Mucosa of descending colon (tissue), 3 donors: ENCODE data around the gene FSCN2. TPM values are rescaled to one million over a fixed set of nuclear protein-coding genes. Genes with fewer than 3 reads are reported as not detected.

Experiments
- ATAC-seq: fragments of 200-7000 bp; cut with Tn5 transposase; one replicate; pipeline ENCODE4 v1.9.1; 2020; ENCODE audit warnings: mild to moderate bottlenecking, moderate library complexity
- DNase-seq, 3 donors: peaks; one replicate each; pipeline ENCODE4 v3.0.0-alpha.2; 2020
- H3K36me3 ChIP-seq: fragments of 200-600 bp; one replicate; pipeline ENCODE4 v1.8.0; 2021; ENCODE audit warnings: low read depth, mild to moderate bottlenecking
- H3K4me1 ChIP-seq: fragments of 200-600 bp; one replicate; pipeline ENCODE4 v1.8.0; 2021; ENCODE audit warnings: low read depth, mild to moderate bottlenecking
- H3K4me3 ChIP-seq: fragments of 200-600 bp; one replicate; pipeline ENCODE4 v1.8.0; 2021; ENCODE audit warnings: mild to moderate bottlenecking
- H3K9me3 ChIP-seq: fragments of 200-600 bp; one replicate; pipeline ENCODE4 v1.8.0; 2021; ENCODE audit warnings: mild to moderate bottlenecking
- CTCF ChIP-seq: fragments of 200-600 bp; IDR thresholded peaks from one replicate; pipeline ENCODE4 v1.8.0; 2022; ENCODE audit warnings: antibody characterized with exemption, mild to moderate bottlenecking
- intact Hi-C, 2 donors: fragments of 100-400 bp; cut with DNase I in 1 of 2; cut with micrococcal nuclease in 1 of 2; formaldehyde crosslinking; loops; one replicate each; pipeline versions ENCODE4 v1.11.0 to v1.11.1; 2022; cut with DNase I, micrococcal nuclease
- total RNA-seq, 3 donors: library from RNA; stranded (reverse); fragmentation: NEBNext Ultra II Directional in 2 of 3; extraction: Animal tissue kit (Norgen Biotek cat#: 25700) in 2 of 3; gene quantifications; one replicate each; pipeline versions ENCODE4 v1.2.1 to v1.2.4, GENCODE V29; 2021 to 2023
- donor health status: DM: no; HTN: no; CAD: no; lungs with moderate emphysema.
- donor health status: DM: no; HTN: no; CAD: no.
- donor health status: DM: no; HTN: yes; CAD: no.

Gene FSCN2
- total RNA-seq, 3 donors from 2014 or later: 1.6 to 4.0 (median 2.5) TPM

GRCh38 chr17:81486199-81486810, 41.9 kb upstream of the FSCN2 start:
- Histone ChIP-seq H3K4me3 (no peak overlapping the region), H3K36me3 (no peaks in the 10 kb centered on the region), H3K4me1 (peaks cover 21% of the 10 kb centered on the region), H3K9me3 (no peaks in the 10 kb centered on the region)
- DNase-seq (no peak), ATAC-seq (no peak)
- intact Hi-C loops: loop anchor here in 1 of 2 donors (10.0 kb wide), 1 partner anchor 232 kb away; no protein-coding TSS in a partner anchor
- TF ChIP-seq CTCF: no peak

GRCh38 chr17:81487089-81487486, 41.1 kb upstream of the FSCN2 start:
- Histone ChIP-seq H3K4me1 (peaks cover 21% of the 10 kb centered on the region), H3K9me3 (no peaks in the 10 kb centered on the region), H3K4me3 (no peak overlapping the region), H3K36me3 (no peaks in the 10 kb centered on the region)
- ATAC-seq (no peak), DNase-seq (no peak)
- intact Hi-C loops: loop anchor here in 1 of 2 donors (10.0 kb wide), 1 partner anchor 232 kb away; no protein-coding TSS in a partner anchor
- TF ChIP-seq CTCF: no peak

- Histone ChIP-seq H3K9me3 (no peaks in the 10 kb centered on the region), H3K4me1 (peaks cover 21% of the 10 kb centered on the region), H3K36me3 (no peaks in the 10 kb centered on the region), H3K4me3 (peak overlapping the region; percentile 36)
- DNase-seq (peak; percentile 82 to 89 (median 88)), ATAC-seq (peak; percentile 86)
- TF ChIP-seq CTCF: no peak
- intact Hi-C loops: loop anchor here in 1 of 2 donors (10.0 kb wide), 1 partner anchor 233 kb away; no protein-coding TSS in a partner anchor
These were observed 40.5 kb upstream of the FSCN2 start for GRCh38 chr17:81487487-81488275.

GRCh38 chr17:81488276-81488860, 39.8 kb upstream of the FSCN2 start:
- peak; percentile 29 to 68 (median 57) for DNase-seq
- Histone ChIP-seq H3K4me1 (peaks cover 21% of the 10 kb centered on the region), H3K9me3 (no peaks in the 10 kb centered on the region), H3K36me3 (no peaks in the 10 kb centered on the region), H3K4me3 (peak overlapping the region; percentile 36)
- intact Hi-C loops: loop anchor here in 1 of 2 donors (10.0 kb wide), 1 partner anchor 234 kb away; no protein-coding TSS in a partner anchor
- TF ChIP-seq CTCF: no peak
- ATAC-seq: peak; percentile 43

GRCh38 chr17:81489012-81489997, 38.9 kb upstream of the FSCN2 start:
- intact Hi-C loops: loop anchor here in 1 of 2 donors (10.0 kb wide), 1 partner anchor 235 kb away; no protein-coding TSS in a partner anchor
- Histone ChIP-seq H3K36me3 (no peaks in the 10 kb centered on the region), H3K9me3 (no peaks in the 10 kb centered on the region), H3K4me1 (peaks cover 12% of the 10 kb centered on the region), H3K4me3 (no peak overlapping the region)
- TF ChIP-seq CTCF: no peak
- no peak for DNase-seq
- no peak for ATAC-seq
